K562 (cell line): ENCODE data around the gene OTOP3. TPM values are rescaled to one million over a fixed set of nuclear protein-coding genes. Genes with fewer than 3 reads are reported as not detected.

ENCODE experiments used
- CREB1 ChIP-seq, 2 experiments: sonication (generic) in 1 of 2; formaldehyde crosslinking in 1 of 2; IDR thresholded peaks; 2 replicates each; pipeline versions ENCODE4 v1.6.1 to v1.8.0; 2012 to 2022; ENCODE audit warnings: inconsistent platforms in 1 of 2, mild to moderate bottlenecking in 1 of 2, missing genetic modification reagents in 1 of 2, moderate library complexity in 1 of 2
- DEAF1 ChIP-seq: fragments of 450-650 bp; formaldehyde crosslinking; IDR thresholded peaks from 2 replicates; pipeline ENCODE4 v1.4.0; 2020; ENCODE audit warnings: mild to moderate bottlenecking, moderate library complexity
- E2F8 ChIP-seq: fragments of 450-650 bp; IDR thresholded peaks from 2 replicates; pipeline ENCODE4 v1.7.1; 2018; ENCODE audit warnings: mild to moderate bottlenecking, low read depth; ENCODE audit not compliant: partially characterized antibody
- HNRNPUL1 ChIP-seq: fragments of 200-400 bp; formaldehyde crosslinking; IDR thresholded peaks from 2 replicates; pipeline ENCODE4 v1.6.1; 2017; ENCODE audit warnings: low read length
- NFRKB ChIP-seq: fragments of 450-650 bp; IDR thresholded peaks from 2 replicates; pipeline ENCODE4 v1.6.1; 2016; ENCODE audit warnings: low read depth
- PHF21A ChIP-seq: fragments of 450-650 bp; IDR thresholded peaks from 2 replicates; pipeline ENCODE4 v1.6.1; 2017; ENCODE audit warnings: low read depth, borderline replicate concordance
- POLR3A ChIP-seq: IDR thresholded peaks from 2 replicates; pipeline ENCODE4 v1.6.1; 2011; ENCODE audit warnings: borderline replicate concordance, mild to moderate bottlenecking, moderate library complexity; ENCODE audit not compliant: insufficient read length, insufficient read depth; ENCODE audit errors: extremely low read depth
- POLR3G ChIP-seq: IDR thresholded peaks from 2 replicates; pipeline ENCODE4 v1.6.1; 2011; ENCODE audit not compliant: insufficient read length, insufficient replicate concordance; ENCODE audit errors: extremely low read depth
- TEAD1 ChIP-seq, 2 experiments: fragments of 450-650 bp in 1 of 2; sonication (generic) in 1 of 2; formaldehyde crosslinking; IDR thresholded peaks; 2 replicates each; pipeline versions ENCODE4 v1.4.0 to v1.8.0; 2020 to 2022; ENCODE audit warnings: mild to moderate bottlenecking in 2 of 2, missing genetic modification reagents in 1 of 2
- USF1 ChIP-seq: sonication (generic); formaldehyde crosslinking; IDR thresholded peaks from 2 replicates; pipeline ENCODE4 v1.9.0; 2022; ENCODE audit warnings: mild to moderate bottlenecking, missing genetic modification reagents
- ZNF668 ChIP-seq: fragments of 250-450 bp; sonication (Bioruptor Pico); IDR thresholded peaks from 2 replicates; pipeline ENCODE4 v1.8.0; 2022; ENCODE audit warnings: mild to moderate bottlenecking, inconsistent platforms
- polyA plus RNA-seq, 8 experiments: library from polyadenylated mRNA; depleted of rRNA in 4 of 8; stranded (reverse) in 5 of 8; unstranded in 3 of 8; fragments of >200 nt; fragmentation: Nextera tagmentation in 2 of 8; fragmentation: Illumina TruSeq in 1 of 8; extraction: Ambion mirVana in 2 of 8; extraction: Trizol in 1 of 8; gene quantifications; 2 replicates each; pipeline versions ENCODE4 v1.2.1 to v1.2.3, GENCODE V29; 2011 to 2014; ENCODE audit warnings: inconsistent platforms in 1 of 8, missing spikeins in 1 of 8
- total RNA-seq, 7 experiments: library from RNA; depleted of rRNA in 6 of 7; stranded (reverse); fragments of >200 nt in 6 of 7; fragmentation: Illumina TruSeq in 2 of 7; extraction: Trizol in 2 of 7; gene quantifications; 2 replicates each; pipeline versions ENCODE4 v1.2.1 to v1.2.3, GENCODE V29; 2011 to 2021; ENCODE audit warnings: low replicate concordance in 1 of 7
- TF ChIP-seq, protein P1 (sequence below), 3 experiments: IDR thresholded peaks in 2 of 3; conservative IDR thresholded peaks in 1 of 3; 2 replicates each; pipeline ENCODE4 v1.5.1; 2011 to 2012; ENCODE audit warnings: low read length in 3 of 3, mild to moderate bottlenecking in 3 of 3, control low read depth in 2 of 3, improper control_type of control experiment in 1 of 3, inconsistent platforms in 1 of 3, low read depth in 1 of 3, mixed read lengths in 1 of 3, moderate library complexity in 1 of 3; ENCODE audit not compliant: insufficient read depth in 2 of 3
- TF ChIP-seq, protein P2 (sequence below), 2 experiments: fragments of 450-650 bp; IDR thresholded peaks; 2 replicates each; pipeline ENCODE4 v1.6.1; 2018; ENCODE audit warnings: mild to moderate bottlenecking in 2 of 2, low read depth in 1 of 2; ENCODE audit not compliant: partially characterized antibody in 2 of 2

OTOP3 gene
- total and polyA plus RNA-seq, 9 of the 15 experiments (the other 6 are each of a cell fraction or from before 2014, with no cell fraction given), result not detected

- TF ChIP-seq CREB1 (IDR thresholded peaks at IDR 0.05) (peak; percentile 19; the same call in 1 of the 2 replicates), CREB1 (CRISPR knock-in tag; IDR thresholded peaks at IDR 0.05) (peak; percentile 72), HNRNPUL1 (no peak), PHF21A (peak; percentile 64; the same call in 1 of the 2 replicates), USF1 (CRISPR knock-in tag) (peak; percentile 92), NFRKB (no peak), E2F8 (peak; percentile 49), POLR3G (no peak), DEAF1 (CRISPR knock-in tag) (peak; percentile 77), POLR3A (no peak), TEAD1 (CRISPR knock-in tag; IDR thresholded peaks at IDR 0.05) (peak in 1 of 2 experiments; percentile 88; a peak in 2 of 4 replicates), ZNF668 (CRISPR knock-in tag) (no peak)
- TF ChIP-seq, protein P1, sequence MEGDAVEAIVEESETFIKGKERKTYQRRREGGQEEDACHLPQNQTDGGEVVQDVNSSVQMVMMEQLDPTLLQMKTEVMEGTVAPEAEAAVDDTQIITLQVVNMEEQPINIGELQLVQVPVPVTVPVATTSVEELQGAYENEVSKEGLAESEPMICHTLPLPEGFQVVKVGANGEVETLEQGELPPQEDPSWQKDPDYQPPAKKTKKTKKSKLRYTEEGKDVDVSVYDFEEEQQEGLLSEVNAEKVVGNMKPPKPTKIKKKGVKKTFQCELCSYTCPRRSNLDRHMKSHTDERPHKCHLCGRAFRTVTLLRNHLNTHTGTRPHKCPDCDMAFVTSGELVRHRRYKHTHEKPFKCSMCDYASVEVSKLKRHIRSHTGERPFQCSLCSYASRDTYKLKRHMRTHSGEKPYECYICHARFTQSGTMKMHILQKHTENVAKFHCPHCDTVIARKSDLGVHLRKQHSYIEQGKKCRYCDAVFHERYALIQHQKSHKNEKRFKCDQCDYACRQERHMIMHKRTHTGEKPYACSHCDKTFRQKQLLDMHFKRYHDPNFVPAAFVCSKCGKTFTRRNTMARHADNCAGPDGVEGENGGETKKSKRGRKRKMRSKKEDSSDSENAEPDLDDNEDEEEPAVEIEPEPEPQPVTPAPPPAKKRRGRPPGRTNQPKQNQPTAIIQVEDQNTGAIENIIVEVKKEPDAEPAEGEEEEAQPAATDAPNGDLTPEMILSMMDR (IDR thresholded peaks at IDR 0.05 in 2 of 3, conservative IDR thresholded peaks at IDR 0.05 in 1 of 3; ENCODE audit: insufficient read depth in 2 of 3, low read depth in 1 of 3, low read length in 3 of 3), result peak; percentile 90 to 92 (median 91)
- TF ChIP-seq, protein P2, sequence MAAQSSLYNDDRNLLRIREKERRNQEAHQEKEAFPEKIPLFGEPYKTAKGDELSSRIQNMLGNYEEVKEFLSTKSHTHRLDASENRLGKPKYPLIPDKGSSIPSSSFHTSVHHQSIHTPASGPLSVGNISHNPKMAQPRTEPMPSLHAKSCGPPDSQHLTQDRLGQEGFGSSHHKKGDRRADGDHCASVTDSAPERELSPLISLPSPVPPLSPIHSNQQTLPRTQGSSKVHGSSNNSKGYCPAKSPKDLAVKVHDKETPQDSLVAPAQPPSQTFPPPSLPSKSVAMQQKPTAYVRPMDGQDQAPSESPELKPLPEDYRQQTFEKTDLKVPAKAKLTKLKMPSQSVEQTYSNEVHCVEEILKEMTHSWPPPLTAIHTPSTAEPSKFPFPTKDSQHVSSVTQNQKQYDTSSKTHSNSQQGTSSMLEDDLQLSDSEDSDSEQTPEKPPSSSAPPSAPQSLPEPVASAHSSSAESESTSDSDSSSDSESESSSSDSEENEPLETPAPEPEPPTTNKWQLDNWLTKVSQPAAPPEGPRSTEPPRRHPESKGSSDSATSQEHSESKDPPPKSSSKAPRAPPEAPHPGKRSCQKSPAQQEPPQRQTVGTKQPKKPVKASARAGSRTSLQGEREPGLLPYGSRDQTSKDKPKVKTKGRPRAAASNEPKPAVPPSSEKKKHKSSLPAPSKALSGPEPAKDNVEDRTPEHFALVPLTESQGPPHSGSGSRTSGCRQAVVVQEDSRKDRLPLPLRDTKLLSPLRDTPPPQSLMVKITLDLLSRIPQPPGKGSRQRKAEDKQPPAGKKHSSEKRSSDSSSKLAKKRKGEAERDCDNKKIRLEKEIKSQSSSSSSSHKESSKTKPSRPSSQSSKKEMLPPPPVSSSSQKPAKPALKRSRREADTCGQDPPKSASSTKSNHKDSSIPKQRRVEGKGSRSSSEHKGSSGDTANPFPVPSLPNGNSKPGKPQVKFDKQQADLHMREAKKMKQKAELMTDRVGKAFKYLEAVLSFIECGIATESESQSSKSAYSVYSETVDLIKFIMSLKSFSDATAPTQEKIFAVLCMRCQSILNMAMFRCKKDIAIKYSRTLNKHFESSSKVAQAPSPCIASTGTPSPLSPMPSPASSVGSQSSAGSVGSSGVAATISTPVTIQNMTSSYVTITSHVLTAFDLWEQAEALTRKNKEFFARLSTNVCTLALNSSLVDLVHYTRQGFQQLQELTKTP (IDR thresholded peaks at IDR 0.05; ENCODE audit: low read depth in 1 of 2, partially characterized antibody in 2 of 2), result peak in 1 of 2 experiments; percentile 37
These were observed 25.1 kb downstream of the OTOP3 start (continued) for GRCh38 chr17:74960570-74961342.
